Left lobe of liver (tissue), 2 donors: ENCODE results near the gene BBC3. TPM values are rescaled to one million over a fixed set of nuclear protein-coding genes. Genes with fewer than 3 reads are reported as not detected.

Source experiments
- ATAC-seq: fragments of 200-7000 bp; cut with Tn5 transposase; one replicate; pipeline ENCODE4 v1.9.1; 2020; ENCODE audit warnings: mild to moderate bottlenecking, moderate library complexity
- DNase-seq: peaks from one replicate; pipeline ENCODE4 v3.0.0-alpha.2; 2020; ENCODE audit warnings: low spot score
- total RNA-seq: library from RNA; stranded (reverse); gene quantifications from one replicate; pipeline ENCODE4 v1.2.1, GENCODE V29; 2021
- donor health status: DM: no; HTN: no; CAD: no; lungs with moderate emphysema.
- donor health status: DM: no; HTN: yes; CAD: no.

BBC3 gene
- total RNA-seq, 1 donor from 2014 or later, result 2.7 TPM

DNA sequence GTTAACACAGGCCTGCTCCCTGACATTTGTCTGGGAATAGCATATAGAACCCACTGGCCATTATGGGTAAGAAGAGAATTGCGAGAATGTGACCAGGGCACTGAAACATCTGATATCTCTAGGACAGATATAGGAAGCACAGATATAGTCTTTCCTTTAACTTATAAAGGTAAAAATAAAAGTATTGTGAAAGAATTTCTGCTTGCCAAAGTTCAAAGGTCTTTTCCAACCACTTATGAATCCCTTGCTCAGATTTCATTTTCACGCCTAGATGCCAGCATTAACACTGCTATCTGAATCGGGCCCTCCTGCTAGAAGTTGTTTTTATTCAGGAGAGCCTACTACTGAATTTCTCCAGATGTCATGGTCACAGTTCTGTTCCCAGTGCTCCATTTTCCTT is 27.7 kb downstream of the BBC3 start:
- peak; percentile 74 for ATAC-seq
- DNase-seq, result no peak

DNA sequence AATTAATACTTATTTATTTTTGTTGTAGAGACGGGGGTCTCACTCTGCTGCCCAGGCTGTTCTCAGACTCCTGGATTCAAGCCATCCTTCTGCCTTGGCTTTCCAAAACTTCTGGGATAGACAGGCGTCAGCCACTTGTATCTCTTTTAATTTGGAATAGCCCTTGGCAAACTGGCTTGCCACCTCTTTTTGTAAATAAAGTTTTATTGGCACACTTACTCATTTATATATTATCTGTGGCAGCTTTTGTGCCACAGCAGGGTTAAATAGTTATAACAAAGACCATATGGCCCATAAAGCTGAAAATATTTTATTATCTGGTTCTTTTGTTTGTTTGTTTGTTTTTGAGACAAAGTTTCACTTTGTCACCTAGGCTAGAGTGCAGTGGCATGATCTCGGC is 30.5 kb downstream of the BBC3 start:
- ATAC-seq, result no peak
- no peak for DNase-seq

DNA sequence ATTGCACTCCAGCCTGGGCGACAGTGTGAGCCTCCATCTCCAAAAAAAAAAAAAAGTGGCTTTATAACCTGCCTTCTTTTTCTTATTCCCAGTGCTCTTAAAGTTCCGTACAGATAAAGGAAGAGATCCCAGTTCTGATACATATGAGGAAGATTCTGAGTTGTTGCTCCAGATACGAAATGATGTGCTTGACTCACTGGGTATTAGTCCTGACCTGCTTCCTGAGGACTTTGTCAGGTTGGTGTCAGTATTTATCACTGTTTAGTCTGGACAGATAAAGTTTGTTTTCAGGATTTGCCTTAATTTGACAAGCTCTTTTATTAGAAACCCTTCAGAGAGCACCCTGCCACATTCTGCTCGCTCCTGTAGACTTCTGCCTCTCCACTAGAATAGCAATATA is 33.9 kb downstream of the BBC3 start:
- no peak for DNase-seq

DNA sequence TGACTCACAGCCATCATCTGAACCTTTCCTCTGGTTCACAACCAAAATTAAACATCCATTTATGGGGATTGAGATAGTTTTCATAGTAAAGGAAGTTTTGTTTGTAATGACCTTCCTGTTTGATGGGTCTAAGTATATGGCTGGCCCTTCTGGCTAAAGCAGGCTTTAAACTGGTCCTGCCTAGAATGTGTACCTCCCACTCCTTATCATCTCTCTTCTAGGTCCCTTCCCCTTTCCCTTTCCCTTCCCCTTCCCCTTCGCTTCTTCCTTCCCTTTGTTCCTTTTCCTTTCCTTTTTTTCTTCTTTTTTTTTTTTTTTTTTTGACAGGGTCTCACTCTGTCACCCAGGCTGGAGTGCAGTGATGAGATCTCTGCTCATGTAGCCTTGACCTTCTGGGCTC is 35.6 kb downstream of the BBC3 start:
- DNase-seq (no peak), ATAC-seq (no peak)

More for the DNA sequence above, 33.9 kb downstream of the BBC3 start:
- ATAC-seq, result no peak

DNA sequence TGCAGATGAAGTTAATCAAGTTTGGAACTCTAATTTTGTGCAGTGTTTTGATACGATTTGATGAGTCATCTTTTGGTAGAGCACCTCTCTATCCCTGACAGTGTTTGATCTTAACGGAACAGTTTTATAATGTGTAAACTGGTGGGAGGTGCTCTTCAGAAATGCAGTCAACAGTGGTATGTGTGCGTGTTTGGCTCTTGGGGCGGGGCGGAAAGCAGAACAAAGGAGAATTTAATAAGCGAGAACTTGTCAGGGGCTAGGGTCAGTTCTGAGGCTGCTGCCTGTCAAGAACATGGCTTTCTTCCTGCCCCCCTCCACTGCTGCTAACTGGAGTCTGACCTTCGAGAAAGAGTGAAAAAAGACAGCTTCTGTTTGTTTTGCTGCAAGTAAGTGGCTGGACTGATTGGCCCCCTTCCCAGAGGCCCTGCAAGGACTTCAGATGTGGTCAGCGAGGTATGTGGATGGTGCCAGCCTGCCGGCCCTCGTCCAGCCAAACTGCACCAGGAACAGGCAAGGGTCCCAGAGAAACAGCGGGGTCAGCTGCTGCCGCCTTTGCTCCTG is 40.8 kb downstream of the BBC3 start:
- ATAC-seq (peak; percentile 21), DNase-seq (peak; percentile 50)

DNA sequence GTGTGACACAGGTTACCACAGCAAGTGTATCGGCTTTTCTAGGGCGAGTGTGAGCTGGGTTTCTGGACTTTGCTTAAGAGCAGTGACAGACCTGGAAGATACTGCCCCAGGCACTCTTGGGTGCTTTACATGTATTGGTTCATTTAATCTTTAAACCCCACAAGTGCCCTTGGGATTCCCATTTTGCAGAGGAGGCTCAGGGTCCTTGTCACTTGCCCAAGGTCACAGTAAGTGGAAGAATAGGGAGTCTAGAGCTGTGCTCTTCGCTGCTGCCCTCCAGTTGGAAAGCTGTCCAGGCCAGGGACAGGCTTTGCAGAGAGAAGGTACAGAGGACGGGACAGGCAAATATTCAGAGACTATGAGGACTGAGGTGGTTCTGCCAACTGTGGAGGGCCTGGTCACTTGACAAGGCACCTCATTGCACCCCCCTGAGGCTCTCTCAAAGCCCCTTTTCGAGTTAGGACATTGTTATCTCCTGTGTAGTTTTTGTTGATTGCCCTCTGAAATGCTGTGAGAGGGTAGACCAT is 42.4 kb downstream of the BBC3 start:
- peak; percentile 43 for ATAC-seq
- no peak for DNase-seq

DNA sequence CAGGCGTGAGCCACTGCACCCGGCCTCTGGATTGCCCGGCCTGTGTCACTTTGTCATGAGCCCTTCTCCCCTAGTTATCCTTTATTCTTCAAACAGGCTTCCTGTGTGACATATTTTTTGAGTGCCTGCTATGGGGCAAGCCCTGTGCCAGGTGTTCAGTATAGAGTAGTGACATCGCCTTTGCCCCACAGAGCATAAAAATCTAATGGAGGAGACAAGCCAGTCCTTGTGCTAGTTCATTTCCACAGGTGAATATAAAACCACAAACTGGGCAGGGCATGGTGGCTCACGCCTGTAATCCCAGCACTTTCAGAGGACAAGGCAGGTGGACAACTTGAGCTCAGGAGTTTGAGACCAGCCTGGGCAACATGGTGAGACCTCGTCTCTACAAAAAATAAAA is 43.2 kb downstream of the BBC3 start:
- no peak for ATAC-seq
- no peak for DNase-seq

DNA sequence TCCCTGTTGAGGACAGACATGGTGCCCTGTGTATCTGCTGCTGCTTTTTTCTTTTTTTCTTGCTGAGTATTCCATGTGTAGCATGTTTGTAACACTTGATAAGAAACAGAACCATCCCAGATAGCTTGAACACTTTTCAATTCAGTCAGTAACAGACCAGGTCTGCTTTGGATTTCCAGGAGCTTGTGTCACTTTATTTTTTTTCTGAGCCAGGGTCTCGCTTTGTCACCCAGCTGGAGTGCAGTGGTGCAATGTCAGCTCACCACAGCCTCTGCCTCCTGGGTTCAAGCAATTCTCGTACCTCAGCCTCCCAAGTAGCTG is 43.7 kb downstream of the BBC3 start:
- DNase-seq, result no peak
- ATAC-seq, result no peak

DNA sequence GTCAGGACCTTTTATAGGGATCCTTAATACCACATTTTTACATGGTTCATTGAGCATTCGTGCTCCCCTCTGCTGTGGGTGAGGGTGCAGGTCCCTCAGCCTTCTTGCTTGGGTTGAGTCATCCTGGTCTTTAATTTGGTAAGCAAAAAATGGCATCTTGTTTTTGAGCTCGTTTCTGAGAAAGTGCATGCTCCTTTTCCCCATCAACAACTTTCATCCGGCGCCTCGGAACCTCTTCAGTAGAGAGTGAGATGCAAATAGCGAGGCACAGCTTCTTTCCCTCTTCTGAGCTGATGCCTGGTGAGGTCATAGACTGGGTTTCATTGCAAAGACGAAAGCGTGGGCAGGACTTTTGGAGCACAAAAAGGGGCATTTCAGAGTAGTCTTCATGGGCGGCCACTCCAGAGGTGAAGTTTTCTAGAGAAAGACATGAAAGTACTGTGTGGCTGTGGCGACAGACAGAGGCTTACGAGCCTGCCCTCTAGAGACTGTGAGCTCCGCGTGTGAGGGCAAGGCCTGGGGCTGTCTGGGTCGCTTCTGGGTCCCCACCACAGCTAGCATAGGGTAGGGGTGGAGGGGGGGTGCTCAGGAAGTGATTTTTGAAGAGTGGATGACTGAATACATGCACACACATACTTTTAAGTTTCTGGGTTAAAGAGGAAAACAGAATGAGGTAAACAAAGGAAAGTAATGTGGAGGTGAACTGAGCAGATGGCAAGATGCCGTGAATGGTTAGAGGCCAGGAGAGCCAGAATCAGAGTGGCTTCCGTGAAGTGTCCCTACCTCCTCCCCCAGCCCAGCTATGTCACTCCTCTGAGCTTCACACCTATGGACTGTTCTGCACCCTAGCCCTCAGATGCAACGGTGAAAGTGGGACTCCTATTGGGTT is 44.3 kb downstream of the BBC3 start:
- DNase-seq (no peak), ATAC-seq (no peak)

DNA sequence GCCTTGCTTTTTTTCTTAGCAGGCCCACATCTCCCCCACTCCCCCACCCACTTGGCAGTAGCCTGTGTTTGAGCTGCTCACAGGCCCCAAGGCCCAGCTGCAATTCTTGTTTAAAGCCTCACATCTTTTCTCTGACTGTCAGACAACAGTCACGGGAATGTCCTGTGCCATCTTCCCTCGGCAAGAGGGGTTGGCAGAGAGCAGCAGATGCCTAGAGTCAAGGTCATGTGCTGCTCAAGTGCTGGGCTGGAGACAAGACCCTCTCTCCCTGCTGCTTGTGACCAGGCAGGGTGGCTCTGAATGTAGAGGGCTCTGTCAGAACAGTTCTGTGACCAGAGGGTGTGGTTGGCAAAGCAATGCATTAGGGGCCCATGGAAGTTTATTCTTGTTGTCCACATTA is 47.4 kb downstream of the BBC3 start:
- DNase-seq, result no peak

DNA sequence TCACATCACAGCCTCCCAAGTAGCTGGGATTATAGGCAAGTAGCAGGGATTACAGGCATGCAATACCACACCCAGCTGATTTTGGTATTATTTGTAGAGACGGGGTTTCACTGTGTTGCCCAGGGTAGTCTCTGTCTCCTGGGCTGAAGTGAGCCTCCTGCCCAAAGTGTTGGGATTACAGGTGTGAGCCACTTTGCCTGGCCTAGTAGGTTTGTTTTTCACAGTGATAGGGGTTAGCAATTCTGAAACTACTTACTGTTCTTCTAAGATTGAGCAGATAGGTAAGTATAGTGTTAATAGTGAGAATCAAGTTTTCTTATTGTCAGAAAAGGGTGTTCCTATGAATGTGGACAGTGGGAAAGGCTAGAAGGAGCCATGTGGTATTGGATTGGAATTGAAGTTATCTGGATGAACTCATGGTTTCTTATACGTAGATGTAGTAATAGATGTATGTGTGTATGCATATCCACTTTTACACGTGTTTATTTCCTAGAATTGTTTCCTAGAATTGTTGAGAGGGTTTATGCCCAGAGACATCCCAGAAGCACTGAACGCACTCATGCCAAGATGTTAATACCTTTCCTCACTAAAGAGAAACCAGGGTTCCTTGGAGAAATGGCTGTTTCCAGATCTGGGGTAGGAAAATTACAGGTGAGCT is 51.2 kb downstream of the BBC3 start:
- no peak for ATAC-seq
- DNase-seq, result no peak

More for the DNA sequence above, 47.4 kb downstream of the BBC3 start:
- ATAC-seq, result no peak

DNA sequence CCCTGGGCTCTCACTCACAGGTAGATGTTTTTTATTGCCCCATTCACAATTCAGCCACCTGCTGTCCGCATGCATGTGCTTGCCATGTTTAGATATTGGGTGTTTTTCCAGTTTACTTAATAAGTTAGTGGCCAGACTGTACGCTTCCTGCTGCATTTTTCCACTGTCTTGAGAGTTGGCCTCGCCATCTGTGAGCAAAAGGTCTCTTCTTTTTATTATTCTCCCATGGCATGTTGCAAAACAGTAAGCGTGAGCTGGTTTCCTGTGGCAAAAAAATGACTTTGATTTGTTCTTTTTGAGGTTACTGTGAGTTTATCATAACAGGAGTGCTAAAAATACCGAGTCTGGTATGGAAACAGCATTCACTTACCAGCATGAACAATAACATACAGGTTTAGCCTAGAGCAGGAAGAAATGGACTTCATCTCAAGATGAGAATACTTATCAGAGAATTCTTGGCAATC is 54.3 kb downstream of the BBC3 start:
- DNase-seq (no peak), ATAC-seq (no peak)

DNA sequence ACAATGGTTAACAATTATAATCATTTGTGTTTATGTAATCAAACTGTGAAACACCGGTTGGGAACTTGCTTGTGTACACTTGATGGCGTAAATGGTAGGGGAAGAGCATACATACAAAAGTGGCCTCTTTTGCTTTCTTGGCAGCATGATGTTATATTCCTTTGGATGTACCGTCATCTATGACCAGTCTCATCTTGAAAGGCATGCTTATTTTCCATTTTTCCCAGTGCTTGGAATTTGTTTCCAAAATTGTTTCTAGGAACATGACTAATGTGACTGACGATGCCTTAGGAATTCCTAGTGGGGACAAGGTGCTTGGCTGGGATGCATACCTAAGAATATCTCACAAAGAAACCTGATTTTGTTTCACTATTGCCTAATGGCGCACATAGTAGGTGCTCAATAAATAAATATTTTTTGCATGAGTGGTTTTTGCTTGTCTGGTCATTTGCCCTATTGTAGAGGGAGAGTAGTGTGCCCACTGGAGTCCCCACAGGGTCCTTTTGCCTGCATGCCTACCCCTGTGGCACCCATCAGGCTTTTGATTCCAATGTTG is 54.9 kb downstream of the BBC3 start:
- ATAC-seq, result no peak
- no peak for DNase-seq

DNA sequence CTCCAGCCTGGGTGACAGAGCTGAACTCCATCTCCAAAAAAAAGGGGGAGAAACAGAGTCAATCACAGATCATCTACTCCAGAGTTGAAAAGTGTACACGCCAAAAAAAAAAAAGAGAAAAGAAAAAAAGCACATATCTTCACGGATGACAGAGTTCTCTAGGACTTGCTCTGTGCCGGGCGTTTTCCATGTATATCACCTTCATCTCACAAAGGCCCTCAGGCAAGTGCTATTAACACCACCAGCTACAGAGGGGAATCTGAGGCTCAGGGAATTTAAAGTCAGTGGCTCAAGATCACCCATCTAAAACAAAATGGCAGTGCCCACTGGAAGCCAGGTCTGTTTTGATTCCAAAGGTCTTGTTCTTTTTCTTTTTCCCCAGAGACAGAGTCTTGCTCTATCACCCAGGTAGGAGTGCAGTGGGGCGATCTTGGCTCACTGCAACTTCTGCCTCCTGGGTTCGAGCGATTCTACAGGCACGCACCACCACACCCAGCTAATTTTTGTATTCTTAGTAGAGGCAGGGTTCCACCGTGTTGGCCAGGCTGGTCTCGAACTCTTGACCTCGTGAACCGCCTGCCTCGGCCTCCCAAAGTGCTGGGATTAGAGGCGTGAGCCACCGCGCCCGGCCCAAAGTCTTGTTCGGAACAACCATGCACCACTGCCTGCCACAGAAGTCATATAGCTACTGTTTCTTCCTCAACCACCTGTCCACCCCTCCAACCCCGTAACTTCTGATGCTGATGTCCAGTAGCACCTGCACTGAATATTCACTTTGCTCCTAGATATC is 58.1 kb downstream of the BBC3 start:
- no peak for DNase-seq

More for the DNA sequence above, 58.1 kb downstream of the BBC3 start:
- no peak for ATAC-seq

Other genes starting within 250 kb of the BBC3 start
- 0.08 TPM for gene NPAS1, start 211.4 kb downstream of the BBC3 start, total RNA-seq
- gene TMEM160, start 182.6 kb downstream of the BBC3 start, total RNA-seq, result 19.2 TPM
- gene ZC3H4, start 117.4 kb downstream of the BBC3 start, total RNA-seq, result 18.5 TPM
- 22.0 TPM for gene SAE1, start 100.4 kb downstream of the BBC3 start, total RNA-seq
- gene CCDC9, start 25.3 kb upstream of the BBC3 start, total RNA-seq, result 10.4 TPM
- gene INAFM1, start 43.7 kb upstream of the BBC3 start, total RNA-seq, result 5.6 TPM
- gene C5AR1, start 78.7 kb upstream of the BBC3 start, total RNA-seq, result 6.2 TPM
- gene C5AR2, start 101.0 kb upstream of the BBC3 start, total RNA-seq, result 2.2 TPM
- gene DHX34, start 118.1 kb upstream of the BBC3 start, total RNA-seq, result 5.9 TPM
- gene MEIS3, start 188.3 kb upstream of the BBC3 start, total RNA-seq, result 1.0 TPM
- gene SLC8A2, start 240.7 kb upstream of the BBC3 start, total RNA-seq, result 0.10 TPM